GM18505 (cell line): ENCODE results near the gene COPA.
"Not testable (repeated sequence)": the region's sequence is repeated elsewhere in the genome, so short reads cannot be mapped to it uniquely, and the experiment has no call there.

Experiments
- ATAC-seq: cut with Tn5 transposase; IDR thresholded peaks from one replicate; pipeline ENCODE4 v1.9.1; 2021; ENCODE audit not compliant: unreplicated experiment
- POLR2A ChIP-seq: IDR thresholded peaks from 4 replicates; pipeline ENCODE4 v1.6.1; 2011; ENCODE audit warnings: borderline replicate concordance; ENCODE audit not compliant: insufficient read depth, insufficient read length; ENCODE audit errors: extremely low read depth

Gene COPA

DNA sequence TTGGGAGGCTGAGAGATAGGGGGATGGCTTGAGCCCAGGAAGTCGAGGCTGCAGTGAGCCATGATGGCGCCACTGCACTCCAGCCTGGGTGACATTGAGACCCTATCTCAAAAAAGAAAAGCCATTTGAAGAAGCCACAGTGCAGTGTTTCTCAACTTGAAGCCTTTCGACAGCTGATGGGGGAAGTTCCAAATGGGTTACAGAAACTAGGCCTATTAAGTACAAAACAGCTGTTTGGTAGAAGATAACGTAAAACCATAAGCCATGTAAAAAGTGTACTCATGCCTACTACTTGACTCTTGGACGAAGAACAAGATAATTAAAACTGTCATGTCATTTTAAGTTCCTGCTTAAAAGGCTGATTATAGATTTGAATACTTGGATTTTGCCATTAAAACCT, 16.6 kb downstream of the COPA start:
- no peak for ATAC-seq
- TF ChIP-seq POLR2A: no peak

GRCh38 chr1:160325252-160325651, 17.8 kb downstream of the COPA start:
- TF ChIP-seq POLR2A: no peak
- ATAC-seq: no peak

DNA sequence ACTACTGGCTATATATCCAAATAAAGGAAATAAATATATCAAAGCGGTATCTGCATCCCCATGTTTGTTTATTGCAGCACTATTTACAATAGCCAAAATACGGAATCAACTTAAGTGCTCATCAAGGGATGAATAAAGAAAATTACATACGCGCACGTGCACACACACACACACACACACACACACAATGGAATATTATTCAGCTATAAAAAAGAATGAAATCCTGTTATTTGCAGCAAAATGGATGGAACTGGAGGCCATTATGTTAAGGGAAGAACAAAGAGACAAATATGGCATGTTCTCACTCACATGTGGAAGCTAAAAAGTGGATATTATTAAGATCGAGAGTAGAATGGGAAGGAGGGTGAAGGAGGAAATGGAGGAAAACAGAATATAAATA, 20.2 kb downstream of the COPA start:
- TF ChIP-seq POLR2A: no peak
- ATAC-seq: no peak

DNA sequence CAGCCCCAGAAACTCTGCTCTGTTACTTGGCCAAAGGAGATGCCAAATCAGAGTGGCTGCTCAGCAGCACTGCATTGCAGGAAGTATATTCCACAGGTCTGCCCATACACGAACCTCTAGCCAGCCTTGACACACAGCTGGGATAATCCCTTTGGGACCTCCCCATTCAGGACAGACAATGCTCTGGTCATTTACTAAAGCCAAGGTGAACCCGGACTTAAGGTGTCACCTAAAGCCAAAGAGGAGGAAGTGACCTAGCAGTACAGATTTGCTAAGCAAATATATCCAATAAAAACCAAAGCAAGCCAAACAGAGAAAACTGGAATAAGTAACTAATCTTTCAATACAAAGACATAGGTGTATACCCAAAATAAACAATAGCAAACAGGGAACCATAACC, 27.7 kb downstream of the COPA start:
- ATAC-seq: no peak

DNA sequence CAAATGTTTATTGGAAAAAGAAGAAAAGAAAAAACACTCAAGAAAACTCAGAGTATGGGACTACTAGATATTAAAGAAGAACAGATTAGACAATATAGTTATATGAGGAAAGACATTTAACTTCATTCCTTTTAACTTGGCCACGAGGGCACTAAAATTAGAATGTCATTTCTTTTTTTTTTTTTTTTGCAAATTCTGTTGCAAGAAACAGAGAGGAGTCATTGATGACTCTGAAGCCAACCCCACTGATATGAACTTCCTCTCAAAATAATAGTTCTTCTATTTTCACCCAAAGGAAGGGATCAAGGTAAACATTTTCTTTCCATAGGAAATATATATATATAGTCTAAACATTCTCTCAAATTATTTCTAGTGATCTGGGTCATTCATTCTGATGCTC, 33.5 kb downstream of the COPA start:
- TF ChIP-seq POLR2A: no peak
- ATAC-seq: no peak

More for the DNA sequence above, 27.7 kb downstream of the COPA start:
- no peak for TF ChIP-seq POLR2A

DNA sequence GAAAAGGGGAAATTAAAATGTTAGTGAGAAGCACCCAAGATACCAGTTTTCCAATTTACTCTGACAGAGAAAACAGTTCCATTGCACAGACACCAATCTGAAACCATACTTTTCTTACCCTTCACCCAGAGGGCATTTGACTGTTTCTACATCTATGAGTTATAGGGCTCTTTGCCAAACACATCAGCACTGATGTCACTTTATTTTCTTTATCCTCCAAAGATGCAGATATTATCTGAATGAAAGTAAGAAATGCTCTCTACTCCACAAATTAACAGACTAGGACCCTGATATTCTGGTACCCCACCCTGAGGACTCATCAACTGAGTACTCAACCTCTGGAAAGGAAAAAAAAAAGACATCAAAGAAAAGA, 33.9 kb downstream of the COPA start:
- no peak for TF ChIP-seq POLR2A
- ATAC-seq: no peak

DNA sequence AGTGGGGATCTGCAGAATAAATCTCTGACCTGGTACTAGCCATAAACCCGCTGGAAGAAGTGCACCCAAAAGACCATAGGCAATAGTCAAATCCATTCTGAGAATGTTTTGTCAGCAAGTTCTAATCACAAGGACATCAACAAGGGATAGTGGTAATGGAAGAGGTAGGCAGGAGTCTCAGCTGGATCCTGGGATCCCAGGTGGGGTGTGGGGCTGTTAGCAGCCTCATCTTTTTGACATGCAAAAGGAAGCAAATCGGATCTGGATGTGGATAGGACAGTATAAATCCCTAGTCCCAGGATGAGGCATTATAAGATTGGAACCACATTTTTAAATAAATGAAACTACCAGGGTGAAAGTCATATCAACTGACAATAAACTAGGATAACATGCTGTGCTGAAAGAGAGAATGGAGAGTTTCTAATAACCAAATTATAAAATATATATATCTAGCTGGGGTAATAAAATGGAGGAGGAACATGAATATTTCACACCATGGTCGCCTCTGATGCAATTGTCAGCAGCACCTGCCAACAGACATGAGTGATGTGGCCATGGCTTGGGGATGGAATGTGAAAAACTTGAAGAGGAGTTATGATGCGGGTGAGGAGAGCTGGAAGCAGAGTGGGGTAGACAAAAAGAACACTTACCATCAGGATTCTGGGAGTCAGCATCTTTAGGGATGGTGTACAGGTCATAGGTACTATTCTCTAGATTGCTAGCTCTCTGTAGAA, 34.4 kb downstream of the COPA start:
- no peak for TF ChIP-seq POLR2A
- no peak for ATAC-seq

GRCh38 chr1:160307118-160307791, 35.8 kb downstream of the COPA start:
- no peak for ATAC-seq
- no peak for TF ChIP-seq POLR2A

DNA sequence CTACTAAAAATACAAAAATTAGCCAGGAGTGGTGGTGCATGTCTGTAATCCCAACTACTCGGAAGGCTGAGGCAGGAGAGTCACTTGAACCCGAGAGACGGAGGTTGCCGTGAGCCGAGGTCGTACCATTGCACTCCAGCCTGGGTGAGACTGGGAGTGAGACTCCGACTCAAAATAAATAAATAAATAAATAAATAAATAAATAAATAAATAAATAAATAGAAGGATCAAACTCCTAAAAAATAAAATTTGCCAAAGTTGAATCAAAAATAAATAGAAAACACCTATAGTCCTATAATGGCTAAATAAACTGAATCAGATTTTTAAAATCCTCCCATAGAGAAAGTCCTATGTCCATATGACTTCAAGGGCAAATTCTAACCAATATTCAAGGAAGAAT, 42.9 kb downstream of the COPA start:
- TF ChIP-seq POLR2A: no peak
- no peak for ATAC-seq

GRCh38 chr1:160296036-160296435, 47.0 kb downstream of the COPA start:
- no peak for TF ChIP-seq POLR2A
- ATAC-seq: no peak

DNA sequence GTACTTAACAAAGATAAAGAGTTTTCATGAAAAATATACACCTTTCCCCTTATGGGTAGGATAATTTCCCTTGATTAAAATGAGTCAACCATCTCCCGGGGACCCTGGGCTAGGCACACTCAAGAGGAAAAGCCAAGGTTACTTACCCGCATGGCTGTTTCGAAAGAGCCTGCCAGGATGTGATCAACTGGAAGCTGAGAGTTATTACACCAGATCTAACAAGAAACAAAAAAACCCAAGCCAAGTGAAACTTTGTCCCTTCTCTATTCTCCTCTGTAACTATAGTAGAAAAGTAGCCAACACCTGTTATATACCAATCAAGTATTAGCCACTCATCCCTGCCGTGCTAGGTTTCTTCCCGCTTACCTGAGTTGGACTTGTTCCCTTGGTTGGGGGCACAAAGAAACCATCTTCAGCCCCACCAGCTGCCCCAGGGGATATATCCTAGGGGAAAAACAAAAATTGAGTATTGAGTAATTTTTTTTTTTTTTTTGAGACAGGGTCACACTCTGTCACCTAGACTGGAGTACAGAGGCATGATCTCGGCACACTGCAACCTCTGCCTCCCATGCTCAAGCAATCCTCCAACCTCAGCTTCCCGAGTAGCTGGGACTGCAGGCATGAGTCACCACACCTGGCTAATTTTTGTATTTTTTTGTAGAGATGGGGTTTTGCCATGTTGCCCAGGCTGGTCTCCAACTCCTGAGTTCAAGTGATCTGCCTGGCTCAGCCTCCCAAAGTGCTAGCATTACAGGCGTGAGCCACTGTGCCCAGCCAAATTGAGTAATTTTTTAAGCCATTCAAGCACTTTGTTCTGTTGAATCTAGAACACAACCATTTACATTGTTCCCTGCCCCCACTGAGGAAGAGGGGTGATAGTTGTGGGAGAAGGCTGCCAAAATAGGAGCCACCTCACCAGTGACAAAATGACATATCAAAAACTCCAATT, 49.8 kb downstream of the COPA start:
- no peak for TF ChIP-seq POLR2A
- no peak for ATAC-seq

GRCh38 chr1:160291248-160292220, 51.5 kb downstream of the COPA start:
- ATAC-seq: no peak
- no peak for TF ChIP-seq POLR2A

DNA sequence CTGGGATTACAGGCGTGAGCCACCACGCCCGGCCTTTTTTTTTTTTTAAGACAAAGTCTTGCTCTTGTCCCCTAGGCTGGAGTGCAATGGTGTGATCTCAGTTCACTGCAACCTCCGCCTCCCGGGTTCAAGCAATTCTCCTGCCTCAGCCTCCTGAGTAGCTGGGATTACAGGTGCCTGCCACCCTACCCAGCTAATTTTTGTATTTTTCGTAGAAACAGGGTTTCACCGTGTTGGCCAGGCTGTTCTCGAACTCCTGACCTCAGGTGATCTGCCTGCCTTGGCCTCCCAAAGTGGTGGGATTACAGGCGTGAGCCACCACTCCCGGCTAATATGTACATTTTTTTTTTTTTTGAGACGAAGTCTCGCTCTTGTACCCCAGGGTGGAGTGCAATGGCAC, 55.3 kb downstream of the COPA start:
- ATAC-seq: not testable (repeated sequence)

- ATAC-seq: no peak
- no peak for TF ChIP-seq POLR2A
Observed at GRCh38 chr1:160285506-160285905, 57.5 kb downstream of the COPA start.
